Subcutaneous adipose tissue (tissue), 4 donors: Measurements from ENCODE around the gene PTPRF. TPM values are rescaled to one million over a fixed set of nuclear protein-coding genes. Genes with fewer than 3 reads are reported as not detected.

Experiments used
- total RNA-seq, 4 donors: library from RNA; depleted of rRNA; stranded (reverse); fragments of >200 nt; gene quantifications; one replicate each; pipeline ENCODE4 v1.1.0, GENCODE V29; 2016
- TF ChIP-seq, protein P1 (sequence below): fragments of 450-650 bp; IDR thresholded peaks from one replicate; pipeline ENCODE4 v1.5.1; 2016; ENCODE audit warnings: low read depth, mild to moderate bottlenecking, control low read depth, antibody characterized with exemption, moderate library complexity

The PTPRF gene
- total RNA-seq, 4 donors from 2014 or later: 99.4 to 416 (median 125) TPM

DNA sequence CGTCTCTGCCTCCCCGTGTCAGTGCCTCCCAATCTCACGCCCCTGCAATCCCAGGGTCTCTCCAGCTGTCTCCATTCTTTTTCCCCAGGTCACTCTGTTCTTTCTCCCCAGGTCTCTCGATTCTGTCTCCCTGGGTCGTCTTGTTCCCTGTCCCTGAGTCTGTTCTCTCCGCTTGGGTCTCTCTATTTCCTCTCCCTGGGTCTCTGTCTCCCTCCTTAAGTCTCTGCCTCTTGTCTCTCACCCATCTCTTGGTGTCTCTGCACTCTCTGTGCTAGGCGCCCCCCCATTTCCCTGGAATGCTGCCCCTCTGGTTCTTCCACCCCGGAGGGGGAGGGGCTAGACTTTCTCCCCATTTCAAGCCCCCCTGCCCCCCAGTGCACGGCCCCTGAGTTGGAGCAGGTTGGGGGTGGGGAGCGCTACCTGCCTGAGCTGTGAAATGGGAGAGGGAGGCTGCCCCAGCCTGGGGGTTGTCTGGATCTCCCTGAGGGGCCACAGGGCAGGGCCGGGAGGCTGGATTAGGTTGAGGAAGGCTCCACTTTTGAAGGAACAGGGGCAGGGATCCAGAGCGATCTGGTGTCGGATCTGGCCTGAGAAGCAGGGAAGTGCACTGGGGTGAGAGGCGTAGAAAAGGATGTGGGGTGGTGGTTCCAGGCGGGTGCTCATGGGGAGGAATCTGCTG, 1.4 kb downstream of the PTPRF start:
- TF ChIP-seq, protein P1, sequence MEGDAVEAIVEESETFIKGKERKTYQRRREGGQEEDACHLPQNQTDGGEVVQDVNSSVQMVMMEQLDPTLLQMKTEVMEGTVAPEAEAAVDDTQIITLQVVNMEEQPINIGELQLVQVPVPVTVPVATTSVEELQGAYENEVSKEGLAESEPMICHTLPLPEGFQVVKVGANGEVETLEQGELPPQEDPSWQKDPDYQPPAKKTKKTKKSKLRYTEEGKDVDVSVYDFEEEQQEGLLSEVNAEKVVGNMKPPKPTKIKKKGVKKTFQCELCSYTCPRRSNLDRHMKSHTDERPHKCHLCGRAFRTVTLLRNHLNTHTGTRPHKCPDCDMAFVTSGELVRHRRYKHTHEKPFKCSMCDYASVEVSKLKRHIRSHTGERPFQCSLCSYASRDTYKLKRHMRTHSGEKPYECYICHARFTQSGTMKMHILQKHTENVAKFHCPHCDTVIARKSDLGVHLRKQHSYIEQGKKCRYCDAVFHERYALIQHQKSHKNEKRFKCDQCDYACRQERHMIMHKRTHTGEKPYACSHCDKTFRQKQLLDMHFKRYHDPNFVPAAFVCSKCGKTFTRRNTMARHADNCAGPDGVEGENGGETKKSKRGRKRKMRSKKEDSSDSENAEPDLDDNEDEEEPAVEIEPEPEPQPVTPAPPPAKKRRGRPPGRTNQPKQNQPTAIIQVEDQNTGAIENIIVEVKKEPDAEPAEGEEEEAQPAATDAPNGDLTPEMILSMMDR: no peak

DNA sequence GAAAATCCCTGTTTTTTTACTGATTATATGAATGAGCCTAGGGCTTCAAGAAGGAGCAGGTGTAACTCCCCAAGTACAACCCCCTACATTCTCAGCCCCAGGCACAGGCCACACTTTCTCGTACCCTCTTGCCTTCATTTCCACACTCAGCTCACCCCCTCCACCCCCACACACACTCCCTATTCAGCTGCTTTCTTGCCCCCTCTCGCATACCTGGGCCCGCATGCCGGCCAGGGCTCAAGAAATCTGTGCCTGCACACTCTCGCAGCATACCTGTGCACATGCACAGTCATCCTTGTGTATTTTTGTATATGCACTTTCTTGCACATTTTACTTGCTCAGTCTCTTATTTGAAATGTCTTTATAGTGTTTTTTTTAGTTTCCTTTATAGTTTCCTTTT, 2.0 kb downstream of the PTPRF start:
- TF ChIP-seq, protein P1: no peak

GRCh38 chr1:43533584-43533983, 2.9 kb downstream of the PTPRF start:
- TF ChIP-seq, protein P1: no peak

GRCh38 chr1:43534256-43534655, 3.6 kb downstream of the PTPRF start:
- TF ChIP-seq, protein P1: no peak

- TF ChIP-seq, protein P1: no peak
Measured at GRCh38 chr1:43536196-43536863, 5.6 kb downstream of the PTPRF start.

GRCh38 chr1:43536864-43537358, 6.2 kb downstream of the PTPRF start:
- TF ChIP-seq, protein P1: no peak

- TF ChIP-seq, protein P1: no peak
Measured at GRCh38 chr1:43537423-43538142, 6.9 kb downstream of the PTPRF start.
